HG03025 (cell line): Measurements from ENCODE around the gene AKAP13.
"Not testable (repeated sequence)": the region's sequence is repeated elsewhere in the genome, so short reads cannot be mapped to it uniquely, and the experiment has no call there.

Experiments
- ATAC-seq: cut with Tn5 transposase; IDR thresholded peaks from one replicate; pipeline ENCODE4 v1.9.1; 2021; ENCODE audit warnings: mild to moderate bottlenecking, moderate library complexity; ENCODE audit not compliant: unreplicated experiment, low FRiP score

AKAP13 gene

GRCh38 chr15:85470563-85471271 is 90.3 kb downstream of the AKAP13 start:
- ATAC-seq, result no peak

GRCh38 chr15:85472349-85472748 is 91.9 kb downstream of the AKAP13 start:
- no peak for ATAC-seq

GRCh38 chr15:85473455-85473854 is 93.1 kb downstream of the AKAP13 start:
- ATAC-seq, result no peak

GRCh38 chr15:85474700-85475316 is 94.4 kb downstream of the AKAP13 start:
- ATAC-seq, result peak; percentile 37

- peak; percentile 57 for ATAC-seq
Observed at GRCh38 chr15:85475317-85475701, 94.9 kb downstream of the AKAP13 start.

GRCh38 chr15:85475711-85476110 is 95.3 kb downstream of the AKAP13 start:
- peak; percentile 13 for ATAC-seq

GRCh38 chr15:85477061-85477460 is 96.7 kb downstream of the AKAP13 start:
- no peak for ATAC-seq

GRCh38 chr15:85477730-85478129 is 97.3 kb downstream of the AKAP13 start:
- ATAC-seq, result no peak

GRCh38 chr15:85479071-85479647 is 98.8 kb downstream of the AKAP13 start:
- ATAC-seq, result no peak

- no peak for ATAC-seq
Observed at GRCh38 chr15:85480923-85481322, 100.5 kb downstream of the AKAP13 start.

- not testable (repeated sequence) for ATAC-seq
Observed at GRCh38 chr15:85481543-85481942, 101.1 kb downstream of the AKAP13 start.

- ATAC-seq, result no peak
Observed at GRCh38 chr15:85482894-85483293, 102.5 kb downstream of the AKAP13 start.

- not testable (repeated sequence) for ATAC-seq
Observed at GRCh38 chr15:85483955-85484354, 103.6 kb downstream of the AKAP13 start.

GRCh38 chr15:85484923-85485322 is 104.5 kb downstream of the AKAP13 start:
- not testable (repeated sequence) for ATAC-seq

GRCh38 chr15:85485956-85486567 is 105.7 kb downstream of the AKAP13 start:
- peak; percentile 49 for ATAC-seq

GRCh38 chr15:85487796-85488195 is 107.4 kb downstream of the AKAP13 start:
- ATAC-seq, result not testable (repeated sequence)

GRCh38 chr15:85488997-85489396 is 108.6 kb downstream of the AKAP13 start:
- no peak for ATAC-seq

- ATAC-seq, result no peak
Observed at GRCh38 chr15:85489773-85490493, 109.5 kb downstream of the AKAP13 start.

- ATAC-seq, result no peak
Observed at GRCh38 chr15:85490856-85491255, 110.5 kb downstream of the AKAP13 start.

GRCh38 chr15:85491691-85492090 is 111.3 kb downstream of the AKAP13 start:
- no peak for ATAC-seq

GRCh38 chr15:85492406-85492805 is 112.0 kb downstream of the AKAP13 start:
- no peak for ATAC-seq
